ENCODE measurements around the gene SCRT2. TPM values are rescaled to one million over a fixed set of nuclear protein-coding genes. Genes with fewer than 3 reads are reported as not detected.

Gene SCRT2
- total and polyA plus RNA-seq, 9 of the 15 experiments (the other 6 are each of a cell fraction or from before 2014, with no cell fraction given), result 0.04 to 0.75 (median 0.13) TPM; not detected in 2

- intact Hi-C loops (cut with micrococcal nuclease), result no loop called here
- Histone ChIP-seq H4K20me1 (replicated peaks; ENCODE audit: control insufficient read depth, insufficient read depth, low read length) (no peaks in the 10 kb centered on the region), H3K27ac (ENCODE audit: extremely low read depth, low read depth, low read length) (no peak overlapping the region), H3K4me2 (ENCODE audit: insufficient read depth, low read length) (no peak overlapping the region), H3K4me3 (no peak overlapping the region), H3K9me1 (ENCODE audit: control insufficient read depth, insufficient read depth, low read length) (no peaks in the 10 kb centered on the region), H3K27me3 (ENCODE audit: control insufficient read depth in 2 of 2, insufficient read depth in 2 of 2, low read length in 2 of 2) (no peaks in the 10 kb centered on the region; a peak in 1 of 5 replicates), H3K79me2 (ENCODE audit: control insufficient read depth, insufficient read depth, low read length) (no peaks in the 10 kb centered on the region; the same call in 2 of the 3 replicates), H3K9me3 (replicated peaks; ENCODE audit: control insufficient read depth, insufficient read depth, low read depth, low read length) (no peaks in the 10 kb centered on the region), H3K4me1 (replicated peaks in 1 of 2; ENCODE audit: control insufficient read depth in 2 of 2, insufficient read depth in 2 of 2, low read length in 2 of 2) (peaks cover 13 to 39% of the 10 kb centered on the region in 2 experiments; a peak in 4 of 5 replicates), H2AFZ (ENCODE audit: low read depth, low read length) (no peak overlapping the region), H3K36me3 (ENCODE audit: control insufficient read depth, insufficient read depth, low read length) (no peaks in the 10 kb centered on the region), H3K9ac (ENCODE audit: insufficient read depth in 1 of 2, low read depth in 2 of 2, low read length in 2 of 2) (no peak overlapping the region)
- ChIA-PET CTCF (ENCODE audit: low intra/inter-chr PET ratio) (no interaction called here), POLR2A (interaction anchor here (0.6 to 0.8 kb wide), 2 partner anchors 15 to 95 kb away, joined by 3 read pairs; no protein-coding TSS in a partner anchor)
- FAIRE-seq (no peak), DNase-seq (ENCODE audit: extremely low read depth in 1 of 4, low spot score in 3 of 4) (no peak), ATAC-seq (no peak)
- in situ Hi-C loops (cut with MboI), result no loop called here
- WGBS (ENCODE audit: insufficient coverage, low coverage, missing lambda C conversion rate), result 32% methylated on average over 3 of the region's 5 CpGs
- no peak for TF ChIP-seq KAT2B (IDR thresholded peaks at IDR 0.05; ENCODE audit: low read depth, low read length)
- no peak for TF ChIP-seq ARNT (IDR thresholded peaks at IDR 0.05)
- no peak for TF ChIP-seq ZNF699 (CRISPR knock-in tag; IDR thresholded peaks at IDR 0.05; ENCODE audit: insufficient replicate concordance)
- TF ChIP-seq ZNF217 (CRISPR knock-in tag; IDR thresholded peaks at IDR 0.05), result no peak
- TF ChIP-seq ZNF407 (IDR thresholded peaks at IDR 0.05; ENCODE audit: low read depth), result no peak
- no peak for TF ChIP-seq NBN (IDR thresholded peaks at IDR 0.05; ENCODE audit: low read depth)
- no peak for TF ChIP-seq ZSCAN29 (IDR thresholded peaks at IDR 0.05)
- no peak for TF ChIP-seq ZEB2 (IDR thresholded peaks at IDR 0.05)
- no peak for TF ChIP-seq TGIF2 (CRISPR knock-in tag; IDR thresholded peaks at IDR 0.05)
- TF ChIP-seq PHB2 (IDR thresholded peaks at IDR 0.05; ENCODE audit: low read depth), result no peak
- no peak for TF ChIP-seq EP400 (IDR thresholded peaks at IDR 0.05)
- no peak for TF ChIP-seq ZNF232 (CRISPR knock-in tag; IDR thresholded peaks at IDR 0.05)
- TF ChIP-seq KDM1A (IDR thresholded peaks at IDR 0.05), result no peak
- TF ChIP-seq IFI16 (CRISPR knock-in tag; IDR thresholded peaks at IDR 0.05), result no peak
- TF ChIP-seq THAP12 (CRISPR knock-in tag; IDR thresholded peaks at IDR 0.05), result no peak
- TF ChIP-seq PHF21A (IDR thresholded peaks at IDR 0.05; ENCODE audit: borderline replicate concordance, low read depth), result no peak
- BruUV-seq (replicated peaks), result no TSS peak
Observed at GRCh38 chr20:677957-678356, 2.4 kb upstream of the SCRT2 start.

All from K562 (cell line).